ENCODE data around the gene TMEM255B. TPM values are rescaled to one million over a fixed set of nuclear protein-coding genes. Genes with fewer than 3 reads are reported as not detected.

The TMEM255B gene
- total RNA-seq, 1 donor from 2014 or later = 7.4 TPM

DNA sequence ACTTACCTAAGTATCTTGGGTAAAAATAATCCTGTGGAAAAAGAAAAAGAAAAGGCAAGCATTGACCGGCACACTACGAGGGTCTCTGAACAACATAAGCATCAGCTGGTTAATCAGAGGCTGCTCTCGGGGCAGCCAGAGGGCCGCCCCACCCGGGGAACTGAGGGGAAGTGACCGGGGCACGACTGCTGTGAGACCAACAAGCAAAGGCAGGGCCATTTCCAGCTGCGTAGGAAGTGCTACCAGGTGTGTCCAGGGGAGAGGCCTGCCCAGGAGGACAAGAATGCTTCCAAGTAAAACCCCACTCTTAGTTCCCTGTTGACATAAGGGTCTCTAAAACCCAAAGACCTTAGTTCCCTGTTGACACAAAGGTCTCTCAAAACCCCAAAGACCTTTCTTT is 89.0 kb downstream of the TMEM255B start:
- no peak overlapping the region for H3K4me3 ChIP-seq (ENCODE audit: low read depth, low read length)
- TF ChIP-seq, protein P1, sequence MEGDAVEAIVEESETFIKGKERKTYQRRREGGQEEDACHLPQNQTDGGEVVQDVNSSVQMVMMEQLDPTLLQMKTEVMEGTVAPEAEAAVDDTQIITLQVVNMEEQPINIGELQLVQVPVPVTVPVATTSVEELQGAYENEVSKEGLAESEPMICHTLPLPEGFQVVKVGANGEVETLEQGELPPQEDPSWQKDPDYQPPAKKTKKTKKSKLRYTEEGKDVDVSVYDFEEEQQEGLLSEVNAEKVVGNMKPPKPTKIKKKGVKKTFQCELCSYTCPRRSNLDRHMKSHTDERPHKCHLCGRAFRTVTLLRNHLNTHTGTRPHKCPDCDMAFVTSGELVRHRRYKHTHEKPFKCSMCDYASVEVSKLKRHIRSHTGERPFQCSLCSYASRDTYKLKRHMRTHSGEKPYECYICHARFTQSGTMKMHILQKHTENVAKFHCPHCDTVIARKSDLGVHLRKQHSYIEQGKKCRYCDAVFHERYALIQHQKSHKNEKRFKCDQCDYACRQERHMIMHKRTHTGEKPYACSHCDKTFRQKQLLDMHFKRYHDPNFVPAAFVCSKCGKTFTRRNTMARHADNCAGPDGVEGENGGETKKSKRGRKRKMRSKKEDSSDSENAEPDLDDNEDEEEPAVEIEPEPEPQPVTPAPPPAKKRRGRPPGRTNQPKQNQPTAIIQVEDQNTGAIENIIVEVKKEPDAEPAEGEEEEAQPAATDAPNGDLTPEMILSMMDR (conservative IDR thresholded peaks at IDR 0.05; ENCODE audit: low read depth, low read length) = no peak
- no peak for DNase-seq (ENCODE audit: low read depth)

DNA sequence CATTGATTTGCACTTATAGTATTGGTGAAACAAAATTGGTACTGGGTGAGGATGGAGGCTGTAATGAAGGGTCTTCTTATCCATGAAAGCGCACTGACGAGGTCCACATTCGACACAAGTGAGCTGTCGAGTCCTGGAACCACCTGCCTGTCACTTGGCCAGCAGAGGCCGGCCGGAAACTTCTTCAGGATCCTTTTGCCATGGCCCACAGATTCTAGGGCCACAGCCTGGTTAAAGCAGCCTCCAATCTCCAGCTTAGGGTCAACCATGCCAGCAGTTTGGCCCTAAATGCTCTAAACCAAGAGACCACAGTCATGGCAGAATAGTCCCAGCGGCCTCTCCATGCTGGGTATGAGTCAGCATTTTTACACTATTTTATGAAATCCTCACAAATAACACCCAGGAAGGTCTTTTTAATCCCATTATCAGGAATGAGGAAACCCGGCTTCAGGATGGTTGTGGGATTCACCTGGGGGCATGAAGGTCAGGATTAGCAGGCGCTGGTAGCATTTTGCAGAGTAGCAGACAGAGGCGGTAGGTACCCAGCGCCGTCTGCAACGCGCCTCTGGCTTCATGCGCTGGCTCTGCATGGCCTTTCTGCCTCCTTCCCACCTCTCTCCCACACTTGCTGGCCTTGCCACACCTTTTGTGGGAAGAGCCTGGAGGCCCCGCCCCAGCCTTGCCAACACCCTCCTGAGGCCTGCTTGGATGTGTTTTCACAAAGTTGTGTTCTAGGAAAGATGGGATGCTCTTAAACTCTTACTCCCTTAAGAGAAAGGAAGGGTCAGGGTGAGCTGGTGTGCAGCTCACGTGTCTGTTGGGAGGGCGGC is 89.6 kb downstream of the TMEM255B start:
- H3K4me3 ChIP-seq (ENCODE audit: low read depth, low read length) = no peak overlapping the region
- TF ChIP-seq, protein P1 (conservative IDR thresholded peaks at IDR 0.05; ENCODE audit: low read depth, low read length) = no peak
- no peak for DNase-seq (ENCODE audit: low read depth)

DNA sequence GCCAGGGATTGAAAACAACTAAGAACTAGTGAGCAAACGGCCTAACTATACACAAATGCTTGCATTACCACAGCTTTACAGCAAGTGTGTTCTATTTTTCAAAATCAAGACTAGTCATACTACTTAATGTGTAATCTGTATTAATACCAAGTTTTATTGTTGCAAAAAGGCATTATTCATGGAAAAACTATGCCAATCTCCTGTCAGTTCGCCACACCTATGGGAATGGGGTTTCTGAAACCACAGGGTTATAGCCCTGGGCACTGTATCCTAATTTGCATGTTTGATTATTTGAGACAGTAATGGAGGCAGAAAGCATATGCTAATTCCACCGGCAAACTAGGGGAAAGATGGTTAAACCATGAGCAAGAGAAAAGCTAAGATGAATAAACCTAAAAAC is 90.5 kb downstream of the TMEM255B start:
- no peak for DNase-seq (ENCODE audit: low read depth)
- TF ChIP-seq, protein P1 (conservative IDR thresholded peaks at IDR 0.05; ENCODE audit: low read depth, low read length) = no peak

DNA sequence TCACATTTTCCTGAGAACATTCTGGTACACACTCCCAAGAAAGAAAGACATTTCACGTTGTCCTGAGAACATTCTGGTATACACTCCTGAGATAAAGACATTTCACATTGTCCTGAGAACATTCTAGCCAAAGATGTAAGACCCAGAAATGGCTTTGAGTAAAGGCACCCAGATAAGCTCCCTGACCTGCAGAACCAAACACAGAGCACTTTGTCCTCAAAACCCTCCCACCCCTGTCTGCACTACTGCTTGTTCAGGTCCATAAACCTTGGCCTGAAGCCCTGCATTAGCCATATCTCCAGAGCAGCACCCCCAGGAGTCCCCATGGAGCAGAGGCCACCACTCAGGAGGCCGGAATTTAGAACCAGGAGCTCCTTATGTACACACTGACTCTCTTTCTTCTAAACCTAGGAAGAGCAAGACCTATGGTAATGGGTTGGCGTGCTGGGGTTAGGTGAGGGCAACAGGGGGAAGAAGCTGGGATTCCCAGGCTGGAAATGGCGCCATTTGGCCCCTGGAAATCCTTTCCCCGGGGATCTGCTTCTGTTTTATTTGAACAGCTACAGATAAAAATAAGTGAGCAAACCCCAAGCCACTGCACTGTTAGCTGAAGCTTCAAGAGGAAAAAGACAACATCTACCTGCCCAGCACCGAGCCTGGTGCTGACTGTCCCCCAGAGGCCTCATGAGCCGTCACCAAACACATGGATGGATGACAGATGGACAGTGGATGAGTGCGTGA is 91.1 kb downstream of the TMEM255B start:
- H3K4me3 ChIP-seq (ENCODE audit: low read depth, low read length) = no peak overlapping the region
- no peak for DNase-seq (ENCODE audit: low read depth)
- TF ChIP-seq, protein P1 (conservative IDR thresholded peaks at IDR 0.05; ENCODE audit: low read depth, low read length) = no peak

More for the DNA sequence above, 90.5 kb downstream of the TMEM255B start:
- H3K4me3 ChIP-seq (ENCODE audit: low read depth, low read length) = no peak overlapping the region

DNA sequence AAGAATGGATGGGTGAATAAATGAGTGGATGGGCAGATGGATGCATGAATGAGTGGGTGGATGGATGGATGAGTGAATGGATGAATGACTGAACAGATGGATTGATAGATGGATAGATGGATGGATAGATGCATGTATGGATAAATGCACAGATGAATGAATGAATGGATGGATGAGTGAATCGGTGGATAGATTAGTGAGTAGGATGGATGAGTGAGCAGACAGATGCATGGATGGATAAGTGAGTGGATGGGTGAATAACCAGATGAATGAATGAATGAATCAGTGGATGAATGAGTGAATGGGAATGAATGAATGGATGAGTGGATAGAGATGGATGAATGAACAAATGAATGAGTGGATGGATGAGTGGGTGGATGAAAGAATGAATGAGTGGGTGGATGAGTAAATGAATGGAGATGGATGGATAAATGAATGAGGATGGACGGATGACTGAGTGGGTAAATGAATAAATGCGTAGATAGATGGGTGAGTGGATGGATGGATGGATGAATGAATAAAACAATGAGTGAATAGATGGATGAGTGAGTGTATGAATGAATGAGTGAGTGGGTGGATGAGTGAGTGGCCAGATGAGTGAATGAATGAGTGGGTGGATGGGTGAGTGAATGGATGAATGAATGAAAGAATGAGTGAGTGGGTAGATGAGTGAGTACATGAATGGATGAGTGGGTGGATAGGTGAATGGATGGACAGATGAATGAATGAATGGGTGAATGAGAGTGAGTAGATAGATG is 91.9 kb downstream of the TMEM255B start:
- no peak for DNase-seq (ENCODE audit: low read depth)
- H3K4me3 ChIP-seq (ENCODE audit: low read depth, low read length) = no peak overlapping the region
- TF ChIP-seq, protein P1 (conservative IDR thresholded peaks at IDR 0.05; ENCODE audit: low read depth, low read length) = no peak

DNA sequence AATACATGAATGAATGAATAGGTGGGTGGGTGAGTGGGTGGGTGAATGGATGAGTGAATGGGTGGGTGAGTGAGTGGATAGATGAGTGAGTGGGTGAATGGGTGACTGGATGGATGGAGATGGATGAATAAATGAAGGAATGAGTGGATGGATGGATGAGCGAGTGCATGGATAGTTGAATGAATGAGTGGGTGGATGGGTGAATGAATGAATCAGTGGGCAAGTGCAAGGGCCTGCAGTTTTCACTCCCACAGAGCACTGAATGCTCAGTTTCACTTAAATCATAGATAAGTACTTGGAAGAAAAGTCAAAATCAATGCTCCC is 92.4 kb downstream of the TMEM255B start:
- no peak for DNase-seq (ENCODE audit: low read depth)
- no peak overlapping the region for H3K4me3 ChIP-seq (ENCODE audit: low read depth, low read length)
- TF ChIP-seq, protein P1 (conservative IDR thresholded peaks at IDR 0.05; ENCODE audit: low read depth, low read length) = no peak
